T-helper 1 cell treated with Interleukin-12 subunit alpha and Interleukin-12 subunit beta and Interleukin-4 antibody, amounts not matched to agents 30 μg/mL and 1 μg/mL, for 36 hours (primary cell): ENCODE data around the gene C7.

Experiments
- H3K27ac Mint-ChIP-seq: one replicate; pipeline ENCODE4 v1.8.0; 2021; ENCODE audit warnings: mild to moderate bottlenecking, mixed read lengths
- H3K27me3 Mint-ChIP-seq: one replicate; pipeline ENCODE4 v1.8.0; 2021; ENCODE audit warnings: low read depth, mixed read lengths
- H3K36me3 Mint-ChIP-seq: one replicate; pipeline ENCODE4 v1.8.0; 2021; ENCODE audit warnings: low read depth, mixed read lengths
- H3K4me1 Mint-ChIP-seq: one replicate; pipeline ENCODE4 v1.8.0; 2021; ENCODE audit warnings: low read depth, mixed read lengths
- H3K4me3 Mint-ChIP-seq: one replicate; pipeline ENCODE4 v1.8.0; 2021; ENCODE audit warnings: mild to moderate bottlenecking, moderate library complexity, mixed read lengths
- H3K9me3 Mint-ChIP-seq: one replicate; pipeline ENCODE4 v1.8.0; 2021; ENCODE audit warnings: mixed read lengths

C7 gene

DNA sequence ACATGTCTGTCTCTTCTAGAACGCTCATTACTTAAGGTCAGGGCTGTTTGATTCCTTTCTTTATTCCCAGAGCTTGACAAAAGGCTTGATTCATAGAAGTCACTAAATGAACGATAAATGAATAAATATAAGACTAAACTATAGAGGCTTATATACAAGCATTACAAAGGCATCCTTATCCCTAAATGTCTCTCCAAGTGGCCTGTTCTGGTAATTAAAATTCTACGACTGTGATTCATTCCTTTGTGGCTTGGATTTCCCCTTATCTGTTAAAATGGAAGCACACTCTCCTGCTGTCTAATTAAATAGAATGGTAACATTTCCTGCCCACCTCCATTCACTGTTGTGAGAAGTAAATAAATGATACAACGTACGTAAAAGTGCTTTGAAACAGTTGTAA is 49.5 kb downstream of the C7 start:
- Mint-ChIP-seq H3K9me3 (no peaks in the 10 kb centered on the region), H3K27me3 (no peaks in the 10 kb centered on the region), H3K36me3 (no peaks in the 10 kb centered on the region), H3K4me3 (no peak overlapping the region), H3K27ac (no peak overlapping the region), H3K4me1 (no peaks in the 10 kb centered on the region)

DNA sequence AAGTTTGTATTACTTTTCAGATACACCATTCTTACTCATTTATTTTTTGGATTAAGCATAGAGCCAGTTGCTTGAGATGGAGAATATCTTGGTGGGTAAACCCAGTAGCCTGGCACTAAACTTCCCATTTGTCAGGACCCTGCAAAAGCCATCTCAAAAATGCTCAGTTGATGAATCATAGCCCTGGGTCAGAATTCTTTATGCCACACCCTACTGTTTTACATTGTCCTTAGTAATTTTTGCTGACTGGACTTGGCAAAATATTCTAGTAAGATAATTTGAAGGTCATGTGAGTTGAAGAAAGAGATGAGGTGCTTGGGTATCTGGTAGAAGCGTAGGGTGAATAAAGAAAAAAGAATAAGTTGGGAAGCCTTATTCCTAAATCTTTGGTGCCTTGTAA is 50.7 kb downstream of the C7 start:
- H3K4me3 Mint-ChIP-seq: no peak overlapping the region
- no peak overlapping the region for H3K27ac Mint-ChIP-seq
- no peaks in the 10 kb centered on the region for H3K27me3 Mint-ChIP-seq
- H3K4me1 Mint-ChIP-seq: no peaks in the 10 kb centered on the region
- H3K36me3 Mint-ChIP-seq: no peaks in the 10 kb centered on the region
- H3K9me3 Mint-ChIP-seq: no peaks in the 10 kb centered on the region

GRCh38 chr5:40962207-40962955 is 53.1 kb downstream of the C7 start:
- H3K4me1 Mint-ChIP-seq: no peaks in the 10 kb centered on the region
- H3K9me3 Mint-ChIP-seq: no peaks in the 10 kb centered on the region
- no peaks in the 10 kb centered on the region for H3K36me3 Mint-ChIP-seq
- H3K27ac Mint-ChIP-seq: no peak overlapping the region
- no peaks in the 10 kb centered on the region for H3K27me3 Mint-ChIP-seq
- H3K4me3 Mint-ChIP-seq: no peak overlapping the region

DNA sequence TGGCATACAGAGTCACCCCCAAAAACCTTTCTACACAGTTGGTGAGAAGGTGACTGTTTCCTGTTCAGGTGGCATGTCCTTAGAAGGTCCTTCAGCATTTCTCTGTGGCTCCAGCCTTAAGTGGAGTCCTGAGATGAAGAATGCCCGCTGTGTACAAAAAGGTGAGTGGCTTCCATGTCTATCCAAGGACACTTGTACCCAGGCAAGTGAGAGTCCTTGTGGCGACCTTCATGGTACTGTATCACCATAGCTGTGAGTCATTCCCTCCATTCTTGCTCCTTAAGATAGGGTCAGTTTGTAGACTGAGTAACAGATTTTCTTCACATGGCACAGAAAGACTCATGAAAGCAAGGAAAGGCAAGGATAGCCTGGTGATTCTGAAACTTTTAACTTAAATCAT is 63.1 kb downstream of the C7 start:
- no peak overlapping the region for H3K4me3 Mint-ChIP-seq
- no peaks in the 10 kb centered on the region for H3K4me1 Mint-ChIP-seq
- H3K36me3 Mint-ChIP-seq: no peaks in the 10 kb centered on the region
- no peaks in the 10 kb centered on the region for H3K27me3 Mint-ChIP-seq
- no peak overlapping the region for H3K27ac Mint-ChIP-seq
- no peaks in the 10 kb centered on the region for H3K9me3 Mint-ChIP-seq

- Mint-ChIP-seq H3K4me3 (no peak overlapping the region), H3K36me3 (no peaks in the 10 kb centered on the region), H3K4me1 (no peaks in the 10 kb centered on the region), H3K27me3 (no peaks in the 10 kb centered on the region), H3K9me3 (no peaks in the 10 kb centered on the region), H3K27ac (no peak overlapping the region)
Measured at GRCh38 chr5:40973364-40974004, 64.2 kb downstream of the C7 start.

DNA sequence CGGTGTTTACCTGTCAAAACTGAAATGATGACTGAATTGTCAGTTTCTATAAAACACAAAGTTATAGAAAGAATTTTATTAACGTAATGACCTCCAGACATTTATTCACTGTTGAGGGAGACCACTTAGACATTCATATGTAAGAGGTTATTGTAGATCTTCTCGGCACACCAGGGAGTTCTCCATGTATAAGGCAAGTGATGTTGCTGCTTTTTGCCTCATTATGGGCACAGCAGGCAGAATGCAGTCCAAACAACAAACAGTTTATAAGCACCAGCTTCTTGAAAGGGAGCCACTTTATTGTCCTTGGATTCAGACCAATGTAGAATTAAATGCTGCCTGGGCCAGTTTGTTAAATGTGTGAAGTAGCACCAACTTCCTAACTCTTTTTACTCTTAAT is 66.7 kb downstream of the C7 start:
- Mint-ChIP-seq H3K27ac (no peak overlapping the region), H3K9me3 (no peaks in the 10 kb centered on the region), H3K27me3 (no peaks in the 10 kb centered on the region), H3K36me3 (no peaks in the 10 kb centered on the region), H3K4me1 (no peaks in the 10 kb centered on the region), H3K4me3 (no peak overlapping the region)

DNA sequence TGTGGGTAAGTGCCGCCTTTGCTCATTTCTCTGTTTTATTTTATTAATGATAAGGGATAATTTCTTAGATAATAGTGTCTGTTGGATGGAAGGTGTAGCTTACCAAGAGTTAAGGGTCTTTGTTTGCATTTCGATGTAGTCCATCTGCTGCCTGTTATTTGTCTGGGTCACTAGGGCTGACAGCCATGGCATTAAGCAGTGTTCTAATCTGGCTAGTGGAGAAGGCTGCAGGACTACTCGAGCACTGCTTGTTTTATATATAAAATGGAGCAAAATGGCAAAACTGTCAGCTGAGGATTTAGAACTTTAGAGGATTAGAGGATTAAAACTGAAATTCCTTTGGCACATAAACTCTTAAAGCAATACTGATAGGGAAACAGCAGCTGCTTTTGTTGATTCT is 67.5 kb downstream of the C7 start:
- no peaks in the 10 kb centered on the region for H3K4me1 Mint-ChIP-seq
- no peaks in the 10 kb centered on the region for H3K9me3 Mint-ChIP-seq
- H3K27me3 Mint-ChIP-seq: no peaks in the 10 kb centered on the region
- no peak overlapping the region for H3K27ac Mint-ChIP-seq
- H3K36me3 Mint-ChIP-seq: no peaks in the 10 kb centered on the region
- H3K4me3 Mint-ChIP-seq: no peak overlapping the region

DNA sequence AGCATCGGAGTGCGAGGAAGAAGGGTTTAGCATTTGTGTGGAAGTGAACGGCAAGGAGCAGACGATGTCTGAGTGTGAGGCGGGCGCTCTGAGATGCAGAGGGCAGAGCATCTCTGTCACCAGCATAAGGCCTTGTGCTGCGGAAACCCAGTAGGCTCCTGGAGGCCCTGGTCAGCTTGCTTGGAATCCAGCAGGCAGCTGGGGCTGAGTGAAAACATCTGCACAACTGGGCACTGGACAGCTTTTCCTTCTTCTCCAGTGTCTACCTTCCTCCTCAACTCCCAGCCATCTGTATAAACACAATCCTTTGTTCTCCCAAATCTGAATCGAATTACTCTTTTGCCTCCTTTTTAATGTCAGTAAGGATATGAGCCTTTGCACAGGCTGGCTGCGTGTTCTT is 72.1 kb downstream of the C7 start:
- no peak overlapping the region for H3K27ac Mint-ChIP-seq
- H3K27me3 Mint-ChIP-seq: no peaks in the 10 kb centered on the region
- no peaks in the 10 kb centered on the region for H3K4me1 Mint-ChIP-seq
- no peaks in the 10 kb centered on the region for H3K9me3 Mint-ChIP-seq
- no peak overlapping the region for H3K4me3 Mint-ChIP-seq
- H3K36me3 Mint-ChIP-seq: no peaks in the 10 kb centered on the region

- Mint-ChIP-seq H3K4me1 (no peaks in the 10 kb centered on the region), H3K9me3 (peaks cover 4% of the 10 kb centered on the region), H3K27ac (no peak overlapping the region), H3K4me3 (no peak overlapping the region), H3K27me3 (no peaks in the 10 kb centered on the region), H3K36me3 (no peaks in the 10 kb centered on the region)
Measured at GRCh38 chr5:40983781-40984180, 74.5 kb downstream of the C7 start.

DNA sequence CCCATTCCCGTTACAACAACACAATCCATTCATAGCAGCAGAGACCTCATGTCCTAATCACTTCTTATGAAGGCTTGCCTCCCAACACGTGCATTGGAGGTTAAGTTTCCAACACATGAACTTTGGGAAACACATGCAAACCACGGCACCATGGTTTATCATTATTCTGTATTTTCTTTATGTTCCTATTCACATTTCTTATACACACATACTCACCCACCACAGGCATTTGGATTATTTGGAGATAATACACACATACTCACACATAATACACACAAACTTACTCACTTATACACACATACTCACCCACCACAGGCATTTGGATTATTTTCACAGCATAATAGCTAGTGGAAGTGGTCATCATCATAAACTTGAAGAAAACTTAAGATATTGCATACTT is 75.6 kb downstream of the C7 start:
- no peaks in the 10 kb centered on the region for H3K36me3 Mint-ChIP-seq
- no peaks in the 10 kb centered on the region for H3K4me1 Mint-ChIP-seq
- H3K4me3 Mint-ChIP-seq: no peak overlapping the region
- H3K27me3 Mint-ChIP-seq: no peaks in the 10 kb centered on the region
- H3K9me3 Mint-ChIP-seq: peaks cover 4% of the 10 kb centered on the region
- no peak overlapping the region for H3K27ac Mint-ChIP-seq

- no peak overlapping the region for H3K4me3 Mint-ChIP-seq
- H3K9me3 Mint-ChIP-seq: peaks cover 4% of the 10 kb centered on the region
- no peaks in the 10 kb centered on the region for H3K27me3 Mint-ChIP-seq
- H3K27ac Mint-ChIP-seq: no peak overlapping the region
- no peaks in the 10 kb centered on the region for H3K36me3 Mint-ChIP-seq
- no peaks in the 10 kb centered on the region for H3K4me1 Mint-ChIP-seq
Measured at GRCh38 chr5:40985501-40985900, 76.2 kb downstream of the C7 start.

DNA sequence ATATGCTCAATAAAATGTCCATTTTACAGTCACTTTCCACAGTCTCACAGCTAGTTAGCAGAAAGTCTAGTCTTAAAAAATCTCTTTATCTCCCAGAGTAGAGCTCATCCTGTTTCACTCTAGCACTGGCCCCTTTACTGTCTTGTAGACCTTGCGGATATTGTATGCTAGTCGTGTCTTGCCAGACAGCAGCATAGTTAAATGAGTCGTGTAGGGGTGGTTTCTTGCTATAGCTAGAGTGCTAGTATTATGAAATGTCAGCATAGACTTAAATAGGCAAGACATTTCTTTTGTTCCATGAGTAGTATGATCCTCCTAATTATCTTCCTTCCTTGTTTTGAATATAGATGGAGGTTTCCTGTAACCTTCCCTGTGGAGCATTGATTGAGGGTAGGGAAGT is 77.4 kb downstream of the C7 start:
- Mint-ChIP-seq H3K4me3 (no peak overlapping the region), H3K27ac (no peak overlapping the region), H3K36me3 (no peaks in the 10 kb centered on the region)

GRCh38 chr5:40987349-40987748 is 78.1 kb downstream of the C7 start:
- no peaks in the 10 kb centered on the region for H3K27me3 Mint-ChIP-seq
- H3K36me3 Mint-ChIP-seq: no peaks in the 10 kb centered on the region
- no peak overlapping the region for H3K27ac Mint-ChIP-seq
- peaks cover 4% of the 10 kb centered on the region for H3K9me3 Mint-ChIP-seq
- no peak overlapping the region for H3K4me3 Mint-ChIP-seq
- no peaks in the 10 kb centered on the region for H3K4me1 Mint-ChIP-seq

More for the DNA sequence above, 77.4 kb downstream of the C7 start:
- H3K4me1 Mint-ChIP-seq: no peaks in the 10 kb centered on the region
- peaks cover 4% of the 10 kb centered on the region for H3K9me3 Mint-ChIP-seq
- H3K27me3 Mint-ChIP-seq: no peaks in the 10 kb centered on the region

- H3K27me3 Mint-ChIP-seq: no peaks in the 10 kb centered on the region
- H3K9me3 Mint-ChIP-seq: peaks cover 4% of the 10 kb centered on the region
- no peaks in the 10 kb centered on the region for H3K4me1 Mint-ChIP-seq
- no peak overlapping the region for H3K27ac Mint-ChIP-seq
- H3K4me3 Mint-ChIP-seq: no peak overlapping the region
- H3K36me3 Mint-ChIP-seq: no peaks in the 10 kb centered on the region
Measured at GRCh38 chr5:40988746-40989510, 79.6 kb downstream of the C7 start.
